Measurements from ENCODE around the gene REXO4. TPM values are rescaled to one million over a fixed set of nuclear protein-coding genes. Genes with fewer than 3 reads are reported as not detected.

Gene REXO4
- total RNA-seq, 2 experiments from 2014 or later, result 35.7 to 45.5 TPM

DNA sequence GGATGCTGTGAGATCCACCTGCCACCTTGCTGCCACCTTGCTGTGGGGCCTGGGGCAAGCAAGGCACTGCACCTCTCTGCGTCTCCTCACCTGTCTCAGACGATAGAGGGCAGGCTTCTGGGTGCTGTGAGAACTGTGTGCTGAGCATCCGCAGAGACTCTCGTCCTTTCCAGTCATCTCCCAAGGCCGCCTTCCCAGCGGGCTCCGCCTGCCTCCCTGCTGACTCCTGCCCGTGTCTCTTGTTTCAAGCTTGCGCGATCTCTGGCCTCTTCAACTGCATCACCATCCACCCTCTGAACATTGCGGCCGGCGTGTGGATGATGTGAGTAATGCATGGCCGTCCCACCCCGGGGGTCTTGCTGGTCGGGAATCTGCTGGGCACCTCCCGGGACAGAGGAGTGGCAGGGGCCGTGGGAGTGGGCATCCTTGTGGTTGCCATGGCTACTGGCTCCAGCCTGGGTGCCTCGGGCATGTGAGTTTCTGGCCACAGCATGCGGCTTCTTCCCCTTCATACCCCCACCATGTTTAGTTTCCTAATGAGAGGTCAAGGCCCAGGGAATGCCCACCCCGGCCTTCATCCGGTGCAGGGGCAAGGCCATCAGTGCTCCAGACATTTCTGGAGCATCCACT, 45.5 kb upstream of the REXO4 start:
- H3K4me3 ChIP-seq (ENCODE audit: low read depth, low read length, poor library complexity, severe bottlenecking), result no peak overlapping the region
- no peaks in the 10 kb centered on the region for H3K9me2 ChIP-seq (ENCODE audit: insufficient read depth, low read length)
- no peaks in the 10 kb centered on the region for H3K9me3 ChIP-seq (ENCODE audit: low read length)
- intact Hi-C loops (cut with micrococcal nuclease; ENCODE audit: unreplicated experiment), result loop anchor here (5.0 kb wide), 1 partner anchor 106 kb away; the partner anchor contains the start of genes SURF1 and SURF2
- no peak overlapping the region for H3K27ac ChIP-seq (ENCODE audit: low read depth, low read length, poor library complexity, severe bottlenecking)
- POLR2A ChIA-PET, result interaction anchor here (0.6 kb wide), 1 partner anchor 1435 kb away, joined by 3 read pairs; no protein-coding TSS in a partner anchor
- DNase-seq (ENCODE audit: low spot score), result peak; percentile 51
- no peak overlapping the region for H2AFZ ChIP-seq (ENCODE audit: low read length)
- BruUV-seq (replicated peaks), result no TSS peak
- CTCF ChIA-PET (ENCODE audit: unreplicated experiment), result interaction anchor here (0.9 to 1.2 kb wide), 2 partner anchors 15 to 47 kb away, joined by 3 read pairs; no protein-coding TSS in a partner anchor
- H3K36me3 ChIP-seq (ENCODE audit: insufficient read depth, low read length), result no peaks in the 10 kb centered on the region
- TF ChIP-seq EZH2phosphoT487 (IDR thresholded peaks at IDR 0.05; ENCODE audit: borderline replicate concordance, low read depth, low read length), result no peak
- TF ChIP-seq CTCF (conservative IDR thresholded peaks at IDR 0.05; ENCODE audit: low read length), result peak; percentile 78
- no peaks in the 10 kb centered on the region for H3K79me2 ChIP-seq (ENCODE audit: insufficient read depth, low read depth, low read length)
- peak overlapping the region; percentile 93; the same call in 1 of the 2 replicates for H3K4me2 ChIP-seq (ENCODE audit: low read length)
- no peaks in the 10 kb centered on the region for H4K20me1 ChIP-seq (ENCODE audit: insufficient read depth, low read length)
- peaks cover 39% of the 10 kb centered on the region for H3K4me1 ChIP-seq (ENCODE audit: insufficient read depth, low read length, poor library complexity, severe bottlenecking)

GRCh38 chr9:133461975-133462374, 44.2 kb upstream of the REXO4 start:
- TF ChIP-seq EZH2phosphoT487 (IDR thresholded peaks at IDR 0.05; ENCODE audit: borderline replicate concordance, low read depth, low read length) (no peak), CTCF (conservative IDR thresholded peaks at IDR 0.05; ENCODE audit: low read length) (peak; percentile 49)
- peak overlapping the region; percentile 12 for H3K4me3 ChIP-seq (ENCODE audit: low read depth, low read length, poor library complexity, severe bottlenecking)
- intact Hi-C loops (cut with micrococcal nuclease; ENCODE audit: unreplicated experiment), result loop anchor here (1.0 to 5.0 kb wide), 2 partner anchors 56 to 105 kb away; partner anchors contain the start of genes SURF1 and SURF2
- no peaks in the 10 kb centered on the region for H3K79me2 ChIP-seq (ENCODE audit: insufficient read depth, low read depth, low read length)
- no peak overlapping the region for H2AFZ ChIP-seq (ENCODE audit: low read length)
- H3K4me1 ChIP-seq (ENCODE audit: insufficient read depth, low read length, poor library complexity, severe bottlenecking), result peaks cover 48% of the 10 kb centered on the region
- no peaks in the 10 kb centered on the region for H3K36me3 ChIP-seq (ENCODE audit: insufficient read depth, low read length)
- no TSS peak for BruUV-seq (replicated peaks)
- CTCF ChIA-PET (ENCODE audit: unreplicated experiment), result interaction anchor here (0.6 kb wide), 1 partner anchor 52 kb away, joined by 5 read pairs; no protein-coding TSS in a partner anchor
- H3K27ac ChIP-seq (ENCODE audit: low read depth, low read length, poor library complexity, severe bottlenecking), result no peak overlapping the region
- H3K9me3 ChIP-seq (ENCODE audit: low read length), result no peaks in the 10 kb centered on the region
- peak; percentile 59 for DNase-seq (ENCODE audit: low spot score)
- H4K20me1 ChIP-seq (ENCODE audit: insufficient read depth, low read length), result no peaks in the 10 kb centered on the region
- H3K4me2 ChIP-seq (ENCODE audit: low read length), result peak overlapping the region; percentile 93
- POLR2A ChIA-PET, result interaction anchor here (0.6 kb wide), 1 partner anchor 18 kb away, joined by 3 read pairs; no protein-coding TSS in a partner anchor
- no peaks in the 10 kb centered on the region for H3K9me2 ChIP-seq (ENCODE audit: insufficient read depth, low read length)
